ENCODE data around the gene TSPAN14.
A peak's percentile ranks its signal among the peaks of the same experiment; 100 is the strongest.

The TSPAN14 gene

GRCh38 chr10:80489371-80490112, 35.4 kb downstream of the TSPAN14 start:
- no peak for DNase-seq

GRCh38 chr10:80491251-80492102, 37.4 kb downstream of the TSPAN14 start:
- DNase-seq: peak; percentile 95 to 96

GRCh38 chr10:80492848-80493521, 38.9 kb downstream of the TSPAN14 start:
- DNase-seq: peak; percentile 25 to 57

GRCh38 chr10:80493522-80494051, 39.5 kb downstream of the TSPAN14 start:
- DNase-seq: peak; percentile 58 to 63

- no peak for DNase-seq
These were observed 42.6 kb downstream of the TSPAN14 start for GRCh38 chr10:80496555-80497172.

- DNase-seq: peak; percentile 49 to 54
These were observed 43.3 kb downstream of the TSPAN14 start for GRCh38 chr10:80497187-80498077.

- DNase-seq: no peak
These were observed 44.1 kb downstream of the TSPAN14 start for GRCh38 chr10:80498078-80498832.

- peak; percentile 93 to 96 for DNase-seq
These were observed 45.0 kb downstream of the TSPAN14 start for GRCh38 chr10:80498833-80499741.

- DNase-seq: peak in 1 of 2 donors; percentile 64
These were observed 46.7 kb downstream of the TSPAN14 start for GRCh38 chr10:80500572-80501380.

GRCh38 chr10:80501381-80501912, 47.3 kb downstream of the TSPAN14 start:
- no peak for DNase-seq

GRCh38 chr10:80501913-80502521, 47.9 kb downstream of the TSPAN14 start:
- no peak for DNase-seq

GRCh38 chr10:80502621-80503583, 48.8 kb downstream of the TSPAN14 start:
- no peak for DNase-seq

GRCh38 chr10:80503584-80504157, 49.6 kb downstream of the TSPAN14 start:
- no peak for DNase-seq

- peak; percentile 78 to 81 for DNase-seq
These were observed 50.2 kb downstream of the TSPAN14 start for GRCh38 chr10:80504158-80504811.

- DNase-seq: no peak
These were observed 50.9 kb downstream of the TSPAN14 start for GRCh38 chr10:80504897-80505465.

Data from inflammatory macrophage (primary cell).